Measurements from ENCODE around the gene RBPMS2.

The RBPMS2 gene

DNA sequence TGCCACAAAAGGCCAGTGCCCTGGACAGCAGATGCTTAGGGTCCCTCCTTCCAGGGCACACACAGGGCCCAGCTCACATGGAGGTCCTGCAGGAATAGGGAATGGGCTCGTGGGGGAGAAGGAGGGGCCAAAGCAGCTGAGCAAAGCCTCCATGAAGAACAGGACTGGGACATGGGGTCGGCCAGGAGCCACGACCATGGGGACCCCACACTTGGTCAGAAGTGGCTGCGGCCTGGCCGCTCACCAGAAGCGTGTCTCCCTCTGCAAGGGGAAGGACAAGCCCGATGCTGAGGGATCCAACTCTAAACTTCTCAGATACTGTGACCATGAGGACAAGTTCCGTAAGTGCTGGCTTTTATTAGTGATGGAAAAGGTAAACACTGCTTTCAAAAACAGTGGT, 15.3 kb downstream of the RBPMS2 start:
- H3K36me3 ChIP-seq (ENCODE audit: control insufficient read depth in 2 of 2, insufficient read depth in 1 of 2, low read length in 2 of 2): no peaks in the 10 kb centered on the region
- CTCF ChIA-PET: interaction anchor here (0.9 kb wide), 1 partner anchor 10 kb away, joined by 3 read pairs; no protein-coding TSS in a partner anchor
- TF ChIP-seq TRIM28 (IDR thresholded peaks at IDR 0.05; ENCODE audit: borderline replicate concordance, low read length) (no peak), ZNF223 (tag by site-specific recombination; IDR thresholded peaks at IDR 0.05) (no peak), ZNF701 (tag by site-specific recombination; IDR thresholded peaks at IDR 0.05) (no peak), ZNF404 (tag by site-specific recombination; IDR thresholded peaks at IDR 0.05) (no peak), ZNF768 (tag by site-specific recombination; IDR thresholded peaks at IDR 0.05) (no peak), ZBTB8A (tag by site-specific recombination; IDR thresholded peaks at IDR 0.05) (no peak), ZNF221 (tag by site-specific recombination; IDR thresholded peaks at IDR 0.05; ENCODE audit: borderline replicate concordance) (no peak), ZNF2 (tag by site-specific recombination; IDR thresholded peaks at IDR 0.05) (no peak), ZNF48 (tag by site-specific recombination; IDR thresholded peaks at IDR 0.05) (no peak), ZNF548 (tag by site-specific recombination; IDR thresholded peaks at IDR 0.05) (no peak), ZSCAN16 (tag by site-specific recombination; IDR thresholded peaks at IDR 0.05) (no peak), GLIS1 (tag by site-specific recombination; IDR thresholded peaks at IDR 0.05) (no peak), ZNF391 (tag by site-specific recombination; IDR thresholded peaks at IDR 0.05; ENCODE audit: borderline replicate concordance, low read depth) (no peak), SALL2 (tag by site-specific recombination; IDR thresholded peaks at IDR 0.05; ENCODE audit: borderline replicate concordance) (no peak)
- TF ChIP-seq, protein P1, sequence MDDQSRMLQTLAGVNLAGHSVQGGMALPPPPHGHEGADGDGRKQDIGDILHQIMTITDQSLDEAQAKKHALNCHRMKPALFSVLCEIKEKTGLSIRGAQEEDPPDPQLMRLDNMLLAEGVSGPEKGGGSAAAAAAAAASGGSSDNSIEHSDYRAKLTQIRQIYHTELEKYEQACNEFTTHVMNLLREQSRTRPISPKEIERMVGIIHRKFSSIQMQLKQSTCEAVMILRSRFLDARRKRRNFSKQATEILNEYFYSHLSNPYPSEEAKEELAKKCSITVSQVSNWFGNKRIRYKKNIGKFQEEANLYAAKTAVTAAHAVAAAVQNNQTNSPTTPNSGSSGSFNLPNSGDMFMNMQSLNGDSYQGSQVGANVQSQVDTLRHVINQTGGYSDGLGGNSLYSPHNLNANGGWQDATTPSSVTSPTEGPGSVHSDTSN (CRISPR knock-in tag; IDR thresholded peaks at IDR 0.05): no peak
- TF ChIP-seq, protein P2, sequence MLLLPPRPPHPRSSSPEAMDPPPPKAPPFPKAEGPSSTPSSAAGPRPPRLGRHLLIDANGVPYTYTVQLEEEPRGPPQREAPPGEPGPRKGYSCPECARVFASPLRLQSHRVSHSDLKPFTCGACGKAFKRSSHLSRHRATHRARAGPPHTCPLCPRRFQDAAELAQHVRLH (tag by site-specific recombination; IDR thresholded peaks at IDR 0.05): no peak
- TF ChIP-seq, protein P3, sequence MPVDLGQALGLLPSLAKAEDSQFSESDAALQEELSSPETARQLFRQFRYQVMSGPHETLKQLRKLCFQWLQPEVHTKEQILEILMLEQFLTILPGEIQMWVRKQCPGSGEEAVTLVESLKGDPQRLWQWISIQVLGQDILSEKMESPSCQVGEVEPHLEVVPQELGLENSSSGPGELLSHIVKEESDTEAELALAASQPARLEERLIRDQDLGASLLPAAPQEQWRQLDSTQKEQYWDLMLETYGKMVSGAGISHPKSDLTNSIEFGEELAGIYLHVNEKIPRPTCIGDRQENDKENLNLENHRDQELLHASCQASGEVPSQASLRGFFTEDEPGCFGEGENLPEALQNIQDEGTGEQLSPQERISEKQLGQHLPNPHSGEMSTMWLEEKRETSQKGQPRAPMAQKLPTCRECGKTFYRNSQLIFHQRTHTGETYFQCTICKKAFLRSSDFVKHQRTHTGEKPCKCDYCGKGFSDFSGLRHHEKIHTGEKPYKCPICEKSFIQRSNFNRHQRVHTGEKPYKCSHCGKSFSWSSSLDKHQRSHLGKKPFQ (tag by site-specific recombination; IDR thresholded peaks at IDR 0.05): no peak
- no peaks in the 10 kb centered on the region for H3K9me3 ChIP-seq (ENCODE audit: control insufficient read depth, insufficient read depth, low read depth, low read length)
- H3K27ac ChIP-seq (ENCODE audit: extremely low read depth, low read depth, low read length): no peak overlapping the region
- POLR2A ChIA-PET: no interaction called here
- no peak overlapping the region for H3K4me3 ChIP-seq (ENCODE audit: low read depth, low read length)
- H3K4me1 ChIP-seq (ENCODE audit: control insufficient read depth, insufficient read depth, low read length): no peaks in the 10 kb centered on the region

DNA sequence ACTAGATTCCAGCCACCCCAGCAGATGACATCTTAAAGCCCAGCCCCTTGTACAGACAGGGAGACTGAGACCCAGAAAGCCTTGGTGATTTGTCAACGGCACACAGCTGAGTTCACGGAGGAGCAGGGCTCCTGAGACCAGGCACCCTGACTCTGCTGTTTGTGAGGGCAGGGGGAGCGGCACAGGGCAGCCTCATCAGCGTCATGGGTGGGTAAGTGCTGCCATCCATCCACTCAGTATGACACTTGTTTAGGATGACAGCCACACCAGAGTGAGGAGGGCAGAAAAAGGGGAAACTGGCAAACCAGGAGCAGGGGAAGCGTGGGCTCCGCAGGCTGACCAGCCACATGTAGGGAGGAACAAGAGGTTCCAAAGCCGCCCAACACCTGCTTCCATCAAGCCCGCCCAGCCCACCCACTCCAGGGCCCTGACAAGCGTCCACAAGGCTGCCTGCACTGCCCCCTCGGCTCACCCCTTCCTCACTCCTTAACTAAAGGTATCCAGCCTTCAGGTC, 19.9 kb downstream of the RBPMS2 start:
- POLR2A ChIA-PET: no interaction called here
- Histone ChIP-seq H3K27ac (ENCODE audit: extremely low read depth, low read depth, low read length) (no peak overlapping the region), H3K36me3 (ENCODE audit: control insufficient read depth in 2 of 2, insufficient read depth in 1 of 2, low read length in 2 of 2) (no peaks in the 10 kb centered on the region), H3K4me3 (ENCODE audit: low read depth, low read length) (no peak overlapping the region), H3K9me3 (ENCODE audit: control insufficient read depth, insufficient read depth, low read depth, low read length) (no peaks in the 10 kb centered on the region), H3K4me1 (ENCODE audit: control insufficient read depth, insufficient read depth, low read length) (no peaks in the 10 kb centered on the region)
- CTCF ChIA-PET: no interaction called here
- TF ChIP-seq EGR2 (tag by site-specific recombination; IDR thresholded peaks at IDR 0.05; ENCODE audit: low read depth) (no peak), ZBTB20 (tag by site-specific recombination; IDR thresholded peaks at IDR 0.05) (no peak), GFI1B (tag by site-specific recombination; IDR thresholded peaks at IDR 0.05) (no peak), OVOL3 (tag by site-specific recombination; IDR thresholded peaks at IDR 0.05) (no peak), ZNF544 (tag by site-specific recombination; IDR thresholded peaks at IDR 0.05) (no peak), ZNF37A (tag by site-specific recombination; IDR thresholded peaks at IDR 0.05) (no peak), ZBTB48 (tag by site-specific recombination; IDR thresholded peaks at IDR 0.05) (no peak)
- TF ChIP-seq, protein P4, sequence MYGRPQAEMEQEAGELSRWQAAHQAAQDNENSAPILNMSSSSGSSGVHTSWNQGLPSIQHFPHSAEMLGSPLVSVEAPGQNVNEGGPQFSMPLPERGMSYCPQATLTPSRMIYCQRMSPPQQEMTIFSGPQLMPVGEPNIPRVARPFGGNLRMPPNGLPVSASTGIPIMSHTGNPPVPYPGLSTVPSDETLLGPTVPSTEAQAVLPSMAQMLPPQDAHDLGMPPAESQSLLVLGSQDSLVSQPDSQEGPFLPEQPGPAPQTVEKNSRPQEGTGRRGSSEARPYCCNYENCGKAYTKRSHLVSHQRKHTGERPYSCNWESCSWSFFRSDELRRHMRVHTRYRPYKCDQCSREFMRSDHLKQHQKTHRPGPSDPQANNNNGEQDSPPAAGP (tag by site-specific recombination; IDR thresholded peaks at IDR 0.05): no peak
- TF ChIP-seq, protein P5, sequence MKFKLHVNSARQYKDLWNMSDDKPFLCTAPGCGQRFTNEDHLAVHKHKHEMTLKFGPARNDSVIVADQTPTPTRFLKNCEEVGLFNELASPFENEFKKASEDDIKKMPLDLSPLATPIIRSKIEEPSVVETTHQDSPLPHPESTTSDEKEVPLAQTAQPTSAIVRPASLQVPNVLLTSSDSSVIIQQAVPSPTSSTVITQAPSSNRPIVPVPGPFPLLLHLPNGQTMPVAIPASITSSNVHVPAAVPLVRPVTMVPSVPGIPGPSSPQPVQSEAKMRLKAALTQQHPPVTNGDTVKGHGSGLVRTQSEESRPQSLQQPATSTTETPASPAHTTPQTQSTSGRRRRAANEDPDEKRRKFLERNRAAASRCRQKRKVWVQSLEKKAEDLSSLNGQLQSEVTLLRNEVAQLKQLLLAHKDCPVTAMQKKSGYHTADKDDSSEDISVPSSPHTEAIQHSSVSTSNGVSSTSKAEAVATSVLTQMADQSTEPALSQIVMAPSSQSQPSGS (tag by site-specific recombination; IDR thresholded peaks at IDR 0.05; ENCODE audit: low read depth): no peak
